ENCODE measurements around the gene C20orf144.

DNA sequence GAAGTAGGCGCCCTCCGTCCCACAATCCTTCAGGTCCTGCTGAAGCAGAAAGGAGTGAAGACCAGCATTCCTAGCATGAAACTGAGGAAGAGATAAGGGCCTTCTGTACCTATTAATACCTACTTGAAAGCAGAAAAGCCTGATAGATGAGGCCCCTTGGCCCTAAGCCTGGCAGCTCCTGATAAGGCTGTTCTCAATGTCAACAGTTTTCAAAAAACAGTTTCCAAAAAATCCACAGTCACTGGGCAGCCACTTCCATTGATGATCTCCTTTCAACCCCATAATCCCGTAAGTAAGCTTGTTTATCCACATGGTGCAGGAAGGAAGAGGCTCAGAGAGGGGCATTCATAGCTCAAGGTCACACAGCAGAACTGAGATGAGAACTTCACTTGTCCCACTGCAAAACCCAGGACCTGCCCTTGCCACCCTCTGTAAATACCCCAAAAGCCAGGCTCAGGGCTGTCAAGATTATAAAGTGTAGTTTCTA is 26.9 kb downstream of the C20orf144 start:
- TF ChIP-seq, protein P1, sequence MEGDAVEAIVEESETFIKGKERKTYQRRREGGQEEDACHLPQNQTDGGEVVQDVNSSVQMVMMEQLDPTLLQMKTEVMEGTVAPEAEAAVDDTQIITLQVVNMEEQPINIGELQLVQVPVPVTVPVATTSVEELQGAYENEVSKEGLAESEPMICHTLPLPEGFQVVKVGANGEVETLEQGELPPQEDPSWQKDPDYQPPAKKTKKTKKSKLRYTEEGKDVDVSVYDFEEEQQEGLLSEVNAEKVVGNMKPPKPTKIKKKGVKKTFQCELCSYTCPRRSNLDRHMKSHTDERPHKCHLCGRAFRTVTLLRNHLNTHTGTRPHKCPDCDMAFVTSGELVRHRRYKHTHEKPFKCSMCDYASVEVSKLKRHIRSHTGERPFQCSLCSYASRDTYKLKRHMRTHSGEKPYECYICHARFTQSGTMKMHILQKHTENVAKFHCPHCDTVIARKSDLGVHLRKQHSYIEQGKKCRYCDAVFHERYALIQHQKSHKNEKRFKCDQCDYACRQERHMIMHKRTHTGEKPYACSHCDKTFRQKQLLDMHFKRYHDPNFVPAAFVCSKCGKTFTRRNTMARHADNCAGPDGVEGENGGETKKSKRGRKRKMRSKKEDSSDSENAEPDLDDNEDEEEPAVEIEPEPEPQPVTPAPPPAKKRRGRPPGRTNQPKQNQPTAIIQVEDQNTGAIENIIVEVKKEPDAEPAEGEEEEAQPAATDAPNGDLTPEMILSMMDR (conservative IDR thresholded peaks at IDR 0.05 in 1 of 2, IDR thresholded peaks at IDR 0.05 in 1 of 2; ENCODE audit: extremely low read depth in 1 of 2, insufficient read depth in 1 of 2, low read depth in 1 of 2, low read length in 2 of 2): no peak
- TF ChIP-seq EZH2 (IDR thresholded peaks at IDR 0.05; ENCODE audit: borderline replicate concordance, low read length): no peak

Data from mammary epithelial cell (primary cell).